Jurkat, Clone E6-1 (cell line): ENCODE measurements around the gene FAM120A.
A peak's percentile ranks its signal among the peaks of the same experiment; 100 is the strongest.

Source experiments
- DNase-seq: peaks from one replicate; pipeline ENCODE4 v3.0.0-alpha.2; 2011; ENCODE audit warnings: low read depth, low spot score
- H3K4me3 ChIP-seq: 2 replicates; pipeline ENCODE4 v1.5.1; 2011; ENCODE audit warnings: mild to moderate bottlenecking, low read length, control low read depth, moderate library complexity

The FAM120A gene

DNA sequence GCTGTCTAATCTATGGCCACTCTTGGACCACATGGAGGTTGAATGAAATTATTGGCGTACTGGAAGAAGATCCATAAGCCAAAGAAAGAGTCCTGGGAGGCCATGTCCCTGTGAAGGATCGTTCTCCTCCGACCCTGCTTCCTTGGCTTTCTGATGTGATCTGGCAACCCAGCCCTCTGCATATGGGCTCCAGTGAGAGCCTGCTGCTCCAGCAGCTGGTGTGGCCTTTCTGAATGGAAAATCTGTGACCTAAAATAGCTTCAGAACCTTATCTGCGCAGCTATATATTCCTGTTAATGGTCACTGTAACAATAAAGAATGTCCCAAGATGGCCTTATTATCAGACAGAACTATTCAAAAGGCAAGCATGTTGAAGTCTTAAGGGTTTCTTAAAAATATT is 84.7 kb downstream of the FAM120A start:
- no peak for DNase-seq
- no peak overlapping the region for H3K4me3 ChIP-seq

- no peak overlapping the region for H3K4me3 ChIP-seq
- peak; percentile 55 for DNase-seq
Measured at GRCh38 chr9:93536874-93537273, 85.4 kb downstream of the FAM120A start.

- no peak overlapping the region for H3K4me3 ChIP-seq
- no peak for DNase-seq
Measured at GRCh38 chr9:93540305-93540704, 88.8 kb downstream of the FAM120A start.

- no peak for DNase-seq
- H3K4me3 ChIP-seq = no peak overlapping the region
Measured at GRCh38 chr9:93541005-93541404, 89.5 kb downstream of the FAM120A start.

GRCh38 chr9:93541581-93542349 is 90.3 kb downstream of the FAM120A start:
- no peak for DNase-seq

DNA sequence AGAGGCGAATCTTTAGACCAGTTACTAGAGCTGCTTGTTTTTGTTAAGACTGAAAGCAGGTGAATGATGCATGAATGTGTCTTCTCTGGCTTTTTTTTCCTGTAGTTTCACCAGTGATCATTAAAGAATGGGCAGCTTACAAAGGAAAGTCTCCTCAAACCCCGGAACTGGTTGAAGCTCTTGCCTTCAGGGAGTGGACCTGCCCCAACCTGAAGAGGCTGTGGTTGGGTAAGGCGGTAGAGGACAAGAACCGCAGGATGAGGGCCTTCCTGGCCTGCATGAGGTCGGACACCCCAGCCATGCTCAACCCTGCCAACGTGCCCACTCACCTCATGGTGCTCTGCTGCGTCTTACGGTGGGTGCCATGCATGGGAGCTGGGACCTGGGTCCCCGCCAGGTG is 91.6 kb downstream of the FAM120A start:
- no peak overlapping the region for H3K4me3 ChIP-seq
- DNase-seq = no peak

More at GRCh38 chr9:93541581-93542349, 90.3 kb downstream of the FAM120A start:
- H3K4me3 ChIP-seq = no peak overlapping the region

DNA sequence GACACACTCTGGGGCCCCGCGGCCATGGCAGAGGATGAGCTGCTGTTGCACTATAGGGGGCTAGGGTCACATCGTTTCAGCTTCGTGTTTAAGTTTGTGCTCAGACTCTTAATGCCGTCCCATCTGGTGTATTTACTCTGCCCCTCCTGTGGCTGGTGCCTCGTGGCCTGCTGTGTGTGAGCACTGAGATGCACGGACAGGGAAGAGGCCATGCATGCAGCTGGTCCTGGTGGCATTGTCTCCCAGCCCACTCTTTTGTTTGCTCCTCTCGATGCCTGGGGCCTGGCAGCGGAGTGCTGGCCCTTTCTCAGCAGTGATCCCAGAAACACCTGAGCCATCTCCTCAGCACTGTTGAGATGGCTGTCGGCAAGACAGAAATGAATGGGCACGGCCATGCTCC is 94.9 kb downstream of the FAM120A start:
- no peak overlapping the region for H3K4me3 ChIP-seq
- no peak for DNase-seq

- no peak overlapping the region for H3K4me3 ChIP-seq
- no peak for DNase-seq
Measured at GRCh38 chr9:93549611-93550010, 98.1 kb downstream of the FAM120A start.

DNA sequence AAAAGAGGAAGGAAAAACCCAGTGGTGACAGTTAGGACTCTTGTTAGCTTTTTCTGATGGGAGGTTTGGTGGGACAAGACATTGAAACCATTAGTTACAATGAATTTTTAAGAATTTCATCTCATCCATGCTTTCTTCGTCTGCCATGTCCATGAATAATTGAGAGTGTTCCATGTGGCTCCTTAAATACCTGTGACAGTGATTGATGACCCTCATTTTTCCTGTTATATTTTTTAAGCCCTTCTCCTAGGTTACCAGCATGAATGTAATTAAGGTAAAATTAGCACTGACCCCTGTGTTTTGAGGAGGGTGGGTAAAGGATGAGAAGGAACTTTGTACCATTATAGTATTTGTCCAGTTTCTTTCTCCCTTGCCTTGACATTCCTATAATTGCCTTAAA is 101.4 kb downstream of the FAM120A start:
- no peak for DNase-seq
- H3K4me3 ChIP-seq = no peak overlapping the region

GRCh38 chr9:93555370-93555769 is 103.9 kb downstream of the FAM120A start:
- no peak overlapping the region for H3K4me3 ChIP-seq
- DNase-seq = no peak

DNA sequence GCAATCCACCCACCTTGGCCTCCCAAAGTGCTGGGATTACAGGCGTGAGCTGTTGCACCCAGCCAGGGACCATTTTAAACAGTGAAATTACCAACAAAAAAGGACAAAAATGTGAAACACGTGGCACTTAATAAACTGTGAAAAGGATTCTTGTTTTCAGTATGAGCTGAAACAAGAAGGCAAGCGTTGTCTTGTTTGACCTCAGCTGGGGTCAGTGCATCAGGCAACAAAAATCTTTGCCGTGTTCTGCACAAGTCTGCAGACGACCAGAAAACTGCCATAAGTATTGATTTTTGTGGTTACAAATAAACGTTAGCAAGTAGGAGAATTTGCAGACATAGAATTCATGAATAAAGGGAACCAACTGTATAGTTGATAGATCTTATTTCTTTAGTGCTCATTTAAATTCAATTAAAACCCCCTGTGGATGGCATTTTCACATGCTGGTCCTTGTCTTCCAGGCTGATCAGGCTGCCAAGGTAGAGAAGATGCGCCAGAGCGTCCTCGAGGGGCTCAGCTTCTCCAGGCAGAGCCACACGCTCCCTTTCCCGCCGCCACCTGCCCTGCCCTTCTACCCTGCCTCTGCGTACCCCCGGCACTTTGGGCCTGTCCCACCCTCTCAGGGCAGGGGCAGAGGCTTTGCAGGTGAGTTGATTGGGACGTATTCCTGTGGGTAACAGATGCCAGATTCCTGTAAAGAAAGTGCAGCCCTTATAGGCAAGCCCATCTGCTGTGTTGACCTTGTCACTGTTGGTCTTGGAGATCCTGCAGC is 106.1 kb downstream of the FAM120A start:
- no peak overlapping the region for H3K4me3 ChIP-seq
- DNase-seq = no peak

DNA sequence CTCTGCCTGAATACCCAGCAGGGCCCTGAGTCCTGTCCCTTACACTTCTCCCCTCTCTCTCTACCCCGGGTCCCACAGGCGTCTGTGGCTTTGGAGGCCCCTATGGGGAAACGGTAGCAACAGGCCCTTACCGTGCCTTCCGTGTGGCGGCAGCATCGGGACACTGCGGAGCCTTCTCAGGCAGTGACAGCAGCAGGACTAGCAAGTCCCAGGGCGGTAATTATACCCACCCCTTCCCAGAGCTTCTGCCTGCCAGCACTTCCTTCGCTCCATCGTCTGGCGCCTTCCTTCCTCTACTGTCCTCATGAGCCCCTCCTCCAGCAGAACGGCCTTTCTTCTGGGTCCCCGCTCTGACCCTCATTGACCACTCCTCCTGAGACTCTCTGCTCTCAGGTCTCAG is 107.0 kb downstream of the FAM120A start:
- no peak overlapping the region for H3K4me3 ChIP-seq
- no peak for DNase-seq

GRCh38 chr9:93560991-93561390 is 109.5 kb downstream of the FAM120A start:
- no peak for DNase-seq
- no peak overlapping the region for H3K4me3 ChIP-seq

DNA sequence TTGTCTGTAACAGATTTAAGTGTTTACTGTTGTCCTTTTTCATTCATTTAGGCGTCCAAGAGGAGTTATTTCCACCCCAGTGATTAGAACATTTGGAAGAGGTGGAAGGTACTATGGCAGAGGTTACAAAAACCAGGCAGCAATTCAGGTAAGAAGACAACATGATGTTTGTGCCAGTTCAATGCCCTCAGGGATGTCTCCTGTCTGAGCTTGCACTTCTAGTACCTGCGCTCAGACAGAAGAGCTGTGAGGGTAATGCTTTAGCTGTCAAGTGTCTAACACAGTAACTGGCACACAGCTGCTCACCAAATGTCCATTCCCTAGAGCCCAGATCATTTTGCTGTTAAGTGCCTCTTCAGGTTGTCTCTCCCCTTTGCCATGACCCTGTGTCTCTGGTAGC is 110.7 kb downstream of the FAM120A start:
- no peak for DNase-seq
- no peak overlapping the region for H3K4me3 ChIP-seq

DNA sequence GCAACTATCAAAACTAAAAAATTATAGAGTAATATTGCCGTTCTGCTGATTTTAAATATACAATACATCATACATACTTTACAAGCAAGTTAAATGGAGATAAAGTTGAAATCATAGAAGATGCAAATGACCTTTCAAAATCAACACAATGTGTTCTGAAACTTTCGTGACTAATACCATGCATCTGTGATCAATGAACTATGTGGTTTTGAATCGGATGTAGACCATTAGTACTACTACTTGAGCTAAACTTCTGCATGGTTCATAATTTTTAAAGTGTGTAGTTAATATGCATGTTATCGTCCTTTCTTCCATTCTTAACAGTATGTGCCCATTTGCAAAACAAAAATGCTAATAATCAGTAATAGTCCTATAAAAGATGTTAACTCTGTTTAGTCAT is 113.6 kb downstream of the FAM120A start:
- H3K4me3 ChIP-seq = no peak overlapping the region
- DNase-seq = no peak

GRCh38 chr9:93566408-93567270 is 115.2 kb downstream of the FAM120A start:
- peak overlapping the region; percentile 79 for H3K4me3 ChIP-seq
- peak; percentile 89 for DNase-seq

DNA sequence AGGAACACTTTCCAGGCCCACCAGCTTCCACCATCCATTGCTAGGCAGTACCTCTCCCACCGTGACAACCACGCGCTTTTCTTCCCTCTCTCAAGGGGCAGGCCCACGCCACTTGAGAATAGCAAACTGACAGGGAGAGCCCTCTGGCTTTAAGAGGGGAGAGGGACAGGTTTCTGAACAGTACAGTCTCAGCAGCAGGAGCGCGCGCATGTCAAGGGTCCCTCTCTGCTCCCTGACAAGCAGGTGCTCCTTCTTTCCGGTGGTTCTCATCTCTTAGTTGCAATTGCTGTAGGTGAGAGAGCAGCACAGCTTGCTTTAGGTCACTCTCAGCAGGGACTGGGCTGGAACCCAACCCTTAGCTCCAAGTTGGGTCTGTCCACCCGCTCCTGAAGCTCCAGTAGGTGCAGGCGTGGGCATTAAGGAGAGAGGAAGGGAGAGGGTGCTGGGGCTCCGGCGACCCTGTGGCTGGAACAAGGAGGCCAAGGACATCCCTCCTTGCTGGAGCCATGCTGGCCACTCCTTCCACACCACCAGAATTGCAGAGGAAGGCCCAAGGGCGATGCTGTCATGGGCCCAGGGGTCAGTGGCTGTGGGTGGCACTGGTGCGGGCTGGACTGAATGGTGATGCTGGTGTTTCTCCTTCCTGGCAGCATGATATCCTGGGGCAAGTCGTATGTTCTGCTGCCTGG is 115.9 kb downstream of the FAM120A start:
- peak overlapping the region; percentile 79 for H3K4me3 ChIP-seq
- DNase-seq = peak; percentile 28

- no peak overlapping the region for H3K4me3 ChIP-seq
- DNase-seq = no peak
Measured at GRCh38 chr9:93568169-93568568, 116.7 kb downstream of the FAM120A start.

GRCh38 chr9:93569621-93570174 is 118.2 kb downstream of the FAM120A start:
- no peak for DNase-seq
- H3K4me3 ChIP-seq = no peak overlapping the region
